Endothelial cell of umbilical vein (primary cell): ENCODE results near the gene NTSR1. TPM values are rescaled to one million over a fixed set of nuclear protein-coding genes. Genes with fewer than 3 reads are reported as not detected.

Source experiments
- BruUV-seq: library from RNA; stranded (reverse); fragments of 400-500 nt; replicated peaks from 2 replicates; lab custom pipeline; 2021; lab: Mats Ljungman, UMichigan
- CTCF ChIA-PET: fragments of 300-600, 350-600 bp; sonication (Branson Sonifier 250); formaldehyde crosslinking; loops from one replicate; lab custom pipeline; 2021; ENCODE audit warnings: antibody characterized with exemption, inconsistent platforms; lab: Charles Lee
- POLR2A ChIA-PET: fragments of 300-600, 350-600 bp; sonication (Branson Sonifier 250); formaldehyde crosslinking; loops from one replicate; lab custom pipeline; 2021; ENCODE audit warnings: antibody characterized with exemption, inconsistent platforms; lab: Charles Lee
- DNase-seq: peaks from one replicate; pipeline ENCODE4 v3.0.0-alpha.2; 2011; ENCODE audit warnings: low read depth, low spot score
- FAIRE-seq: peaks from 2 replicates; lab custom pipeline; 2011; peaks lifted over from hg19 to GRCh38; lab: Jason Lieb, UNC
- H2AFZ ChIP-seq: 2 replicates; pipeline ENCODE4 v1.6.0; 2012; ENCODE audit warnings: low read depth, low read length, control low read depth, inconsistent platforms
- H3K27ac ChIP-seq: 2 replicates; pipeline ENCODE4 v1.5.1; 2011; ENCODE audit warnings: low read depth, mild to moderate bottlenecking, control low read depth, low read length, moderate library complexity; ENCODE audit not compliant: insufficient read depth
- H3K27me3 ChIP-seq, 2 experiments: 2 replicates each; pipeline versions ENCODE4 v1.6.0 to v1.6.1; 2011; ENCODE audit warnings: low read length in 2 of 2, mixed read lengths in 1 of 2; ENCODE audit not compliant: control insufficient read depth in 2 of 2, insufficient read depth in 2 of 2
- H3K36me3 ChIP-seq, 2 experiments: 2 replicates in 1 of 2; 3 replicates in 1 of 2; pipeline ENCODE4 v1.5.1; 2011; ENCODE audit warnings: low read length in 2 of 2, mild to moderate bottlenecking in 1 of 2, moderate library complexity in 1 of 2; ENCODE audit not compliant: control insufficient read depth in 2 of 2, insufficient read depth in 2 of 2; ENCODE audit errors: extremely low read depth in 1 of 2
- H3K4me1 ChIP-seq: 3 replicates; pipeline ENCODE4 v1.5.1; 2011; ENCODE audit warnings: mild to moderate bottlenecking, low read length; ENCODE audit not compliant: control insufficient read depth, insufficient read depth; ENCODE audit errors: extremely low read depth
- H3K4me2 ChIP-seq: 2 replicates; pipeline ENCODE4 v1.6.1; 2011; ENCODE audit warnings: low read length, control low read depth, mixed read lengths; ENCODE audit not compliant: insufficient read depth
- H3K4me3 ChIP-seq, 3 experiments: fragments of 200-600 bp in 1 of 3; sonication (generic), shearing (Covaris generic) in 1 of 3; replicated peaks in 1 of 3; 2 replicates each; pipeline ENCODE4 v1.5.1; 2011 to 2016; ENCODE audit warnings: control low read depth in 3 of 3, low read length in 3 of 3, mild to moderate bottlenecking in 2 of 3, inconsistent platforms in 1 of 3, low read depth in 1 of 3, moderate library complexity in 1 of 3; ENCODE audit not compliant: insufficient read depth in 1 of 3
- H3K79me2 ChIP-seq: 2 replicates; pipeline ENCODE4 v1.6.0; 2012; ENCODE audit warnings: low read length, inconsistent platforms; ENCODE audit not compliant: control insufficient read depth, insufficient read depth
- H3K9ac ChIP-seq: replicated peaks from 2 replicates; pipeline ENCODE3; 2011; ENCODE audit warnings: low read length, control low read depth; ENCODE audit not compliant: insufficient read depth; ENCODE audit errors: extremely low read depth
- H3K9me1 ChIP-seq: replicated peaks from 3 replicates; pipeline ENCODE4 v1.6.0; 2011; ENCODE audit warnings: mild to moderate bottlenecking, low read length; ENCODE audit not compliant: control insufficient read depth, insufficient read depth; ENCODE audit errors: extremely low read depth
- H3K9me3 ChIP-seq: replicated peaks from 2 replicates; pipeline ENCODE4 v1.5.1; 2012; ENCODE audit warnings: low read length, inconsistent platforms; ENCODE audit not compliant: control insufficient read depth, insufficient read depth
- H4K20me1 ChIP-seq: replicated peaks from 2 replicates; pipeline ENCODE3; 2011; ENCODE audit warnings: mild to moderate bottlenecking, low read length; ENCODE audit not compliant: control insufficient read depth, insufficient read depth; ENCODE audit errors: extremely low read depth
- CTCF ChIP-seq, 2 donors: IDR thresholded peaks; 1 replicate in 1 of 2; 2 replicates in 1 of 2; pipeline ENCODE4 v1.5.1; 2011; ENCODE audit warnings: low read length in 2 of 2, mild to moderate bottlenecking in 2 of 2, moderate library complexity in 2 of 2, control low read depth in 1 of 2, inconsistent platforms in 1 of 2, low read depth in 1 of 2; ENCODE audit not compliant: insufficient read depth in 1 of 2; ENCODE audit errors: extremely low read depth in 1 of 2
- EZH2 ChIP-seq: IDR thresholded peaks from 2 replicates; pipeline ENCODE4 v1.6.1; 2012; ENCODE audit warnings: borderline replicate concordance, low read depth, mild to moderate bottlenecking, moderate library complexity, low read length, inconsistent platforms; ENCODE audit not compliant: severe bottlenecking
- FOS ChIP-seq: IDR thresholded peaks from 2 replicates; pipeline ENCODE4 v1.6.1; 2011; ENCODE audit warnings: mild to moderate bottlenecking, low read length, moderate library complexity, borderline replicate concordance; ENCODE audit not compliant: insufficient read depth
- GATA2 ChIP-seq: IDR thresholded peaks from 2 replicates; pipeline ENCODE4 v1.7.0; 2011; ENCODE audit warnings: low read depth, mild to moderate bottlenecking, moderate library complexity, mixed read lengths, low read length; ENCODE audit not compliant: insufficient read length, insufficient read depth
- JUN ChIP-seq: IDR thresholded peaks from 2 replicates; pipeline ENCODE4 v1.6.1; 2011; ENCODE audit warnings: borderline replicate concordance, low read depth; ENCODE audit not compliant: insufficient read length, insufficient read depth
- MAX ChIP-seq: IDR thresholded peaks from 2 replicates; pipeline ENCODE4 v1.6.1; 2011; ENCODE audit not compliant: insufficient read depth, insufficient read length
- MYC ChIP-seq: IDR thresholded peaks from one replicate; pipeline ENCODE4 v1.6.1; 2011; ENCODE audit warnings: mild to moderate bottlenecking, low read depth, low read length
- POLR2A ChIP-seq: IDR thresholded peaks from 2 replicates; pipeline ENCODE4 v1.6.1; 2012; ENCODE audit warnings: low read depth, mild to moderate bottlenecking, control low read depth, low read length
- POLR2AphosphoS5 ChIP-seq: IDR thresholded peaks from 2 replicates; pipeline ENCODE4 v1.6.1; 2012; ENCODE audit warnings: low read depth, mild to moderate bottlenecking, control low read depth, low read length, moderate library complexity; ENCODE audit not compliant: insufficient read depth
- dilution Hi-C: fragments of 300-500 bp; cut with MboI; formaldehyde crosslinking; loops from one replicate; pipeline ENCODE4 v1.15.0; 2019; ENCODE audit warnings: low sequenced_read_pairs; ENCODE audit not compliant: extremely low pct_ligation_motif_present
- intact Hi-C: fragments of 100-400 bp; cut with micrococcal nuclease; formaldehyde crosslinking; loops from one replicate; pipeline ENCODE4 v1.10.0; 2022
- polyA plus RNA-seq, 4 experiments: library from polyadenylated mRNA; depleted of rRNA in 3 of 4; stranded (reverse) in 3 of 4; unstranded in 1 of 4; fragments of >200 nt; gene quantifications; 2 replicates each; pipeline versions ENCODE4 v1.2.1 to v1.2.3, GENCODE V29; 2011 to 2012; ENCODE audit warnings: missing spikeins in 1 of 4
- total RNA-seq: library from RNA; stranded (reverse); gene quantifications from 2 replicates; pipeline ENCODE4 v1.2.3, GENCODE V29; 2021

Gene NTSR1
- total and polyA plus RNA-seq, 2 donors (not counting 3 experiments of a cell fraction or from before 2014, with no cell fraction given), result 0.14 to 2.1 TPM

- DNase-seq (no peak), FAIRE-seq (no peak)
- dilution Hi-C loops, result no loop called here
- H2AFZ ChIP-seq, result no peak overlapping the region
- POLR2A ChIA-PET, result no interaction called here
- peaks cover 11% of the 10 kb centered on the region for H3K4me1 ChIP-seq
- H3K36me3 ChIP-seq, result peaks cover 9 to 31% of the 10 kb centered on the region in 2 experiments
- no peak overlapping the region for H3K4me3 ChIP-seq
- H4K20me1 ChIP-seq, result no peaks in the 10 kb centered on the region
- CTCF ChIA-PET, result interaction anchor here (0.6 to 2.2 kb wide), 19 partner anchors 9 to 397 kb away, joined by 3 to 22 read pairs (median 4); partner anchors contain the start of genes COL9A3, MRGBP and NTSR1
- no peak for TF ChIP-seq MAX
- TF ChIP-seq EZH2, result no peak
- TF ChIP-seq JUN, result no peak
- TF ChIP-seq POLR2AphosphoS5, result no peak
- TF ChIP-seq MYC, result no peak
- TF ChIP-seq CTCF (IDR thresholded peaks at IDR 0.05; ENCODE audit: extremely low read depth in 1 of 2, insufficient read depth in 1 of 2, low read depth in 1 of 2, low read length in 2 of 2), result no peak
- no peak for TF ChIP-seq GATA2
- TF ChIP-seq POLR2A, result no peak
- TF ChIP-seq FOS, result no peak
- no peak overlapping the region for H3K4me2 ChIP-seq
- H3K79me2 ChIP-seq, result peaks cover 23% of the 10 kb centered on the region
- no peaks in the 10 kb centered on the region for H3K27me3 ChIP-seq
- no TSS peak for BruUV-seq
- no peak overlapping the region for H3K27ac ChIP-seq
- H3K9me3 ChIP-seq, result no peaks in the 10 kb centered on the region
- intact Hi-C loops, result loop anchor here (1.0 to 10.0 kb wide), 5 partner anchors 16 to 423 kb away; partner anchors contain the start of gene RPS21
- no peak overlapping the region for H3K9ac ChIP-seq
- H3K9me1 ChIP-seq, result no peaks in the 10 kb centered on the region
Observed at GRCh38 chr20:62807444-62808210, 99.0 kb downstream of the NTSR1 start.
